ENCODE results near the gene CDYL2.

- TF ChIP-seq, protein P1, sequence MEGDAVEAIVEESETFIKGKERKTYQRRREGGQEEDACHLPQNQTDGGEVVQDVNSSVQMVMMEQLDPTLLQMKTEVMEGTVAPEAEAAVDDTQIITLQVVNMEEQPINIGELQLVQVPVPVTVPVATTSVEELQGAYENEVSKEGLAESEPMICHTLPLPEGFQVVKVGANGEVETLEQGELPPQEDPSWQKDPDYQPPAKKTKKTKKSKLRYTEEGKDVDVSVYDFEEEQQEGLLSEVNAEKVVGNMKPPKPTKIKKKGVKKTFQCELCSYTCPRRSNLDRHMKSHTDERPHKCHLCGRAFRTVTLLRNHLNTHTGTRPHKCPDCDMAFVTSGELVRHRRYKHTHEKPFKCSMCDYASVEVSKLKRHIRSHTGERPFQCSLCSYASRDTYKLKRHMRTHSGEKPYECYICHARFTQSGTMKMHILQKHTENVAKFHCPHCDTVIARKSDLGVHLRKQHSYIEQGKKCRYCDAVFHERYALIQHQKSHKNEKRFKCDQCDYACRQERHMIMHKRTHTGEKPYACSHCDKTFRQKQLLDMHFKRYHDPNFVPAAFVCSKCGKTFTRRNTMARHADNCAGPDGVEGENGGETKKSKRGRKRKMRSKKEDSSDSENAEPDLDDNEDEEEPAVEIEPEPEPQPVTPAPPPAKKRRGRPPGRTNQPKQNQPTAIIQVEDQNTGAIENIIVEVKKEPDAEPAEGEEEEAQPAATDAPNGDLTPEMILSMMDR (IDR thresholded peaks at IDR 0.05; ENCODE audit: low read depth, low read length), result no peak
- no peak for TF ChIP-seq EZH2phosphoT487 (IDR thresholded peaks at IDR 0.05; ENCODE audit: low read depth)
Observed at GRCh38 chr16:80680046-80680445, 124.4 kb downstream of the CDYL2 start.
